ENCODE results near the gene EXOSC2. TPM values are rescaled to one million over a fixed set of nuclear protein-coding genes. Genes with fewer than 3 reads are reported as not detected.

Gene EXOSC2
- total RNA-seq, 1 experiment from 2014 or later = 71.5 TPM

- no peaks in the 10 kb centered on the region for H3K36me3 ChIP-seq (ENCODE audit: control insufficient read depth in 1 of 2, insufficient read depth in 2 of 2, low read length in 2 of 2)
- H3K9me3 ChIP-seq (ENCODE audit: control insufficient read depth in 1 of 2, insufficient read depth in 1 of 2, low read depth in 1 of 2, low read length in 2 of 2) = no peaks in the 10 kb centered on the region
- intact Hi-C loops (cut with micrococcal nuclease) = no loop called here
- DNase-seq (ENCODE audit: low read depth, low spot score) = no peak
- BruUV-seq (replicated peaks) = no TSS peak
- ChIA-PET POLR2A (no interaction called here), RAD21 (ENCODE audit: low non-redundant PET in 1 of 2, low total read pairs in 2 of 2, uncharacterized antibody in 2 of 2, unreplicated experiment in 2 of 2) (no interaction called here), CTCF (no interaction called here)
- no peak overlapping the region for H3K9ac ChIP-seq (ENCODE audit: low read length)
- TF ChIP-seq RAD21 (IDR thresholded peaks at IDR 0.05; ENCODE audit: low read depth) = no peak
- no peak for TF ChIP-seq CTCF (IDR thresholded peaks at IDR 0.05 in 2 of 3, conservative IDR thresholded peaks at IDR 0.05 in 1 of 3; ENCODE audit: borderline replicate concordance in 1 of 3, insufficient read depth in 1 of 3, low read depth in 2 of 3, low read length in 2 of 3)
- TF ChIP-seq EZH2phosphoT487 (IDR thresholded peaks at IDR 0.05; ENCODE audit: borderline replicate concordance) = no peak
- no peak for TF ChIP-seq JUND (IDR thresholded peaks at IDR 0.05)
- no peak for TF ChIP-seq FOSL1 (IDR thresholded peaks at IDR 0.05; ENCODE audit: low read depth)
- TF ChIP-seq REST (IDR thresholded peaks at IDR 0.05; ENCODE audit: low read depth) = no peak
- no peak for TF ChIP-seq EZH2 (IDR thresholded peaks at IDR 0.05)
- no peak for TF ChIP-seq SIN3A (IDR thresholded peaks at IDR 0.05; ENCODE audit: low read depth)
- TF ChIP-seq SP1 (IDR thresholded peaks at IDR 0.05; ENCODE audit: low read depth) = no peak
- TF ChIP-seq POLR2AphosphoS5 (IDR thresholded peaks at IDR 0.05; ENCODE audit: low read depth, low read length) = no peak
- TF ChIP-seq CBX3 (IDR thresholded peaks at IDR 0.05; ENCODE audit: low read depth) = no peak
- no peak for TF ChIP-seq MAX (IDR thresholded peaks at IDR 0.05)
- no peak for TF ChIP-seq ZFX (IDR thresholded peaks at IDR 0.05)
- no peak for TF ChIP-seq SRF (IDR thresholded peaks at IDR 0.05; ENCODE audit: low read depth)
- TF ChIP-seq YY1 (IDR thresholded peaks at IDR 0.05; ENCODE audit: extremely low read depth, insufficient replicate concordance, low read depth, low read length) = no peak
- no peak for TF ChIP-seq ATF3 (IDR thresholded peaks at IDR 0.05)
- no peak overlapping the region for H3K4me2 ChIP-seq (ENCODE audit: low read length)
- no peaks in the 10 kb centered on the region for H3K4me1 ChIP-seq (ENCODE audit: control insufficient read depth in 1 of 2, insufficient read depth in 2 of 2, low read length in 2 of 2)
- H3K27me3 ChIP-seq (ENCODE audit: insufficient read depth, low read length) = no peaks in the 10 kb centered on the region
- no peak overlapping the region for H2AFZ ChIP-seq (ENCODE audit: low read depth, low read length, poor library complexity, severe bottlenecking)
- H4K20me1 ChIP-seq (ENCODE audit: insufficient read depth) = no peaks in the 10 kb centered on the region
- H3K27ac ChIP-seq (ENCODE audit: low read depth, low read length) = no peak overlapping the region
- H3K79me2 ChIP-seq (ENCODE audit: insufficient read depth, low read length) = no peaks in the 10 kb centered on the region
- no peak overlapping the region for H3K4me3 ChIP-seq (replicated peaks in 1 of 2; ENCODE audit: low read depth in 1 of 2, low read length in 2 of 2)
- no peak for ATAC-seq
- no peaks in the 10 kb centered on the region for H3K9me2 ChIP-seq (ENCODE audit: insufficient read depth)
These were observed 38.7 kb upstream of the EXOSC2 start for GRCh38 chr9:130654879-130655278.
